ENCODE results near the gene AXDND1.
"Not testable (repeated sequence)": the region's sequence is repeated elsewhere in the genome, so short reads cannot be mapped to it uniquely, and the experiment has no call there.

The AXDND1 gene

GRCh38 chr1:179424610-179425009, 58.8 kb downstream of the AXDND1 start:
- H3K27ac ChIP-seq (ENCODE audit: low read length) = no peak overlapping the region
- H3K36me3 ChIP-seq (ENCODE audit: control insufficient read depth in 2 of 2, insufficient read depth in 2 of 2, low read length in 2 of 2) = no peaks in the 10 kb centered on the region
- H3K9me3 ChIP-seq (ENCODE audit: control insufficient read depth in 2 of 2, low read length in 2 of 2) = peaks cover 0 to 6% of the 10 kb centered on the region in 2 donors
- H3K4me1 ChIP-seq (ENCODE audit: control insufficient read depth, insufficient read depth, low read length) = no peaks in the 10 kb centered on the region
- H3K4me3 ChIP-seq (ENCODE audit: low read length in 2 of 2) = no peak overlapping the region
- no peak overlapping the region for H3K9ac ChIP-seq (ENCODE audit: low read length in 2 of 2)
- H3K27me3 ChIP-seq (ENCODE audit: control insufficient read depth in 1 of 2, insufficient read depth in 2 of 2, low read length in 2 of 2) = no peaks in the 10 kb centered on the region

DNA sequence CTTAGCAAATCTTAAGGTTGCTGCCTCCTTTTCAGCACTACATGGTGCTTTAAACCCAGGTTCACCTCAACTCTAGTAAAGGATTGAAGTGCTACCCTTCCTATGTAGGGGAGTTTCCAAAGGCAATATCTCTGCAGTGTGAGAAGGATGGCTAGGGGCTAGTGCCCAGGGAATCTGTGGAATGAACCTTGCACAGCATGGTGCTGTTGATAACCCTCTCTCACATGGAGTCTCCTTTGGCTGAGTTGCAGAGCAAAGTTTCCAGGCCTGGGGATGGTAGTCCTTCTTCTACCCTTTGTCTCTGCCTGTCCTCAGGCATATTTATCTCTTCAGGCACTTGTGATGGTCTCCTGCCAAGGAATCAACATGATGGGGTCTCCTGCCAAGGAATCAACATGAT, 59.4 kb downstream of the AXDND1 start:
- Histone ChIP-seq H3K27me3 (ENCODE audit: control insufficient read depth in 1 of 2, insufficient read depth in 2 of 2, low read length in 2 of 2) (no peaks in the 10 kb centered on the region), H3K4me1 (ENCODE audit: control insufficient read depth, insufficient read depth, low read length) (no peaks in the 10 kb centered on the region), H3K36me3 (ENCODE audit: control insufficient read depth in 2 of 2, insufficient read depth in 2 of 2, low read length in 2 of 2) (no peaks in the 10 kb centered on the region), H3K9me3 (ENCODE audit: control insufficient read depth in 2 of 2, low read length in 2 of 2) (peaks cover 0 to 6% of the 10 kb centered on the region in 2 donors), H3K9ac (ENCODE audit: low read length in 2 of 2) (no peak overlapping the region), H3K4me3 (ENCODE audit: low read length in 2 of 2) (no peak overlapping the region), H3K27ac (ENCODE audit: low read length) (no peak overlapping the region)

- Histone ChIP-seq H3K4me3 (ENCODE audit: low read length in 2 of 2) (no peak overlapping the region), H3K27me3 (ENCODE audit: control insufficient read depth in 1 of 2, insufficient read depth in 2 of 2, low read length in 2 of 2) (no peaks in the 10 kb centered on the region), H3K9ac (ENCODE audit: low read length in 2 of 2) (no peak overlapping the region), H3K27ac (ENCODE audit: low read length) (no peak overlapping the region), H3K9me3 (ENCODE audit: control insufficient read depth in 2 of 2, low read length in 2 of 2) (no peaks in the 10 kb centered on the region), H3K4me1 (ENCODE audit: control insufficient read depth, insufficient read depth, low read length) (no peaks in the 10 kb centered on the region), H3K36me3 (ENCODE audit: control insufficient read depth in 2 of 2, insufficient read depth in 2 of 2, low read length in 2 of 2) (no peaks in the 10 kb centered on the region)
Measured at GRCh38 chr1:179437171-179437570, 71.4 kb downstream of the AXDND1 start.

- not testable (repeated sequence) for H3K4me3 ChIP-seq (ENCODE audit: low read length in 2 of 2); H3K36me3 ChIP-seq (ENCODE audit: control insufficient read depth in 2 of 2, insufficient read depth in 2 of 2, low read length in 2 of 2); H3K4me1 ChIP-seq (ENCODE audit: control insufficient read depth, insufficient read depth, low read length); H3K27ac ChIP-seq (ENCODE audit: low read length); H3K9me3 ChIP-seq (ENCODE audit: control insufficient read depth in 2 of 2, low read length in 2 of 2); H3K27me3 ChIP-seq (ENCODE audit: control insufficient read depth in 1 of 2, insufficient read depth in 2 of 2, low read length in 2 of 2); H3K9ac ChIP-seq (ENCODE audit: low read length in 2 of 2)
Measured at GRCh38 chr1:179439646-179440045, 73.9 kb downstream of the AXDND1 start.

GRCh38 chr1:179440301-179440700, 74.5 kb downstream of the AXDND1 start:
- not testable (repeated sequence) for H3K9me3 ChIP-seq (ENCODE audit: control insufficient read depth in 2 of 2, low read length in 2 of 2); H3K9ac ChIP-seq (ENCODE audit: low read length in 2 of 2); H3K27ac ChIP-seq (ENCODE audit: low read length); H3K36me3 ChIP-seq (ENCODE audit: control insufficient read depth in 2 of 2, insufficient read depth in 2 of 2, low read length in 2 of 2); H3K4me3 ChIP-seq (ENCODE audit: low read length in 2 of 2); H3K4me1 ChIP-seq (ENCODE audit: control insufficient read depth, insufficient read depth, low read length); H3K27me3 ChIP-seq (ENCODE audit: control insufficient read depth in 1 of 2, insufficient read depth in 2 of 2, low read length in 2 of 2)

DNA sequence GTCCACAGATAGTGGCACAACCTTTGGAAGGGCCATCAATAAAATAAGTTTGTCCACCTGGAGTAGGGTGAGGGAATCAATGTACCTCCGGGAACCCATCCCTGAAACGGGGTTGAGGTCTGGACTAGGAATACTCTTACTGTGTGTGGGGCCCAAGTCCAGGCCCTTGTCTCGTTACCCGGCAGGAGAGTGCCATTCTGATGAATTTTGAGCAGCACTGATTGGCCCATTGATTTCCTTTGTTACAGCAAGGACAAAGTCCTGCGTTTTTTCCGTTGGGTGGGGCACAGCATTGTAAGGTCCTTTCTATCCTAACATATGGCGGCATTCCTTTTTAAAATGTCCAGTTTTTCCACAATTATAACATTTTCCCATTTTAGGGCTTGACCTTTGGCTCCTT, 75.2 kb downstream of the AXDND1 start:
- H3K9me3 ChIP-seq (ENCODE audit: control insufficient read depth in 2 of 2, low read length in 2 of 2) = no peaks in the 10 kb centered on the region
- H3K4me1 ChIP-seq (ENCODE audit: control insufficient read depth, insufficient read depth, low read length) = no peaks in the 10 kb centered on the region
- no peak overlapping the region for H3K9ac ChIP-seq (ENCODE audit: low read length in 2 of 2)
- H3K27me3 ChIP-seq (ENCODE audit: control insufficient read depth in 1 of 2, insufficient read depth in 2 of 2, low read length in 2 of 2) = no peaks in the 10 kb centered on the region
- no peak overlapping the region for H3K27ac ChIP-seq (ENCODE audit: low read length)
- no peak overlapping the region for H3K4me3 ChIP-seq (ENCODE audit: low read length in 2 of 2)
- no peaks in the 10 kb centered on the region for H3K36me3 ChIP-seq (ENCODE audit: control insufficient read depth in 2 of 2, insufficient read depth in 2 of 2, low read length in 2 of 2)

DNA sequence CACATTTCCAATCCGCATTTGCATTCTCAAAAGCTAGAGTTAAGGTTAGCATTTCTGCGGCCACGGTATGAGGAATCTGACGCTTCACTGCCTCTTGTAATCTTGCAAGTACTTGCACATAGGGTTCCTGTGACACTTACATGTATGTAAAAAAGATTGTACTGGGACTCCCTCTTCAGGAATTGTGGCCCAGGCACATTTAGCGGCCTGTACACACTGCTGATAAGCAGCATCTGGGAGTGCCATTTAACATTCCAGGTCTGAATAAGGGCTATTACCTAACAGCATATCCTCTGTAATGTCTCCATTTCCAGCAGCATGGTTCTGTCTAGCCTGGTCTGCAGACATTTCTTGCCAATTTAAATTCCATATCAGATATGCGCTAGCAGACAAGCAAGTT, 75.7 kb downstream of the AXDND1 start:
- Histone ChIP-seq H3K4me1 (ENCODE audit: control insufficient read depth, insufficient read depth, low read length) (no peaks in the 10 kb centered on the region), H3K9ac (ENCODE audit: low read length in 2 of 2) (no peak overlapping the region), H3K4me3 (ENCODE audit: low read length in 2 of 2) (no peak overlapping the region), H3K27me3 (ENCODE audit: control insufficient read depth in 1 of 2, insufficient read depth in 2 of 2, low read length in 2 of 2) (no peaks in the 10 kb centered on the region), H3K9me3 (ENCODE audit: control insufficient read depth in 2 of 2, low read length in 2 of 2) (no peaks in the 10 kb centered on the region), H3K36me3 (ENCODE audit: control insufficient read depth in 2 of 2, insufficient read depth in 2 of 2, low read length in 2 of 2) (no peaks in the 10 kb centered on the region), H3K27ac (ENCODE audit: low read length) (no peak overlapping the region)

- H3K27me3 ChIP-seq (ENCODE audit: control insufficient read depth in 1 of 2, insufficient read depth in 2 of 2, low read length in 2 of 2); H3K9me3 ChIP-seq (ENCODE audit: control insufficient read depth in 2 of 2, low read length in 2 of 2); H3K9ac ChIP-seq (ENCODE audit: low read length in 2 of 2); H3K4me3 ChIP-seq (ENCODE audit: low read length in 2 of 2); H3K36me3 ChIP-seq (ENCODE audit: control insufficient read depth in 2 of 2, insufficient read depth in 2 of 2, low read length in 2 of 2); H3K27ac ChIP-seq (ENCODE audit: low read length); H3K4me1 ChIP-seq (ENCODE audit: control insufficient read depth, insufficient read depth, low read length): not testable (repeated sequence)
Measured at GRCh38 chr1:179442846-179443245, 77.1 kb downstream of the AXDND1 start.

- H3K9me3 ChIP-seq (ENCODE audit: control insufficient read depth in 2 of 2, low read length in 2 of 2) = no peaks in the 10 kb centered on the region
- no peaks in the 10 kb centered on the region for H3K36me3 ChIP-seq (ENCODE audit: control insufficient read depth in 2 of 2, insufficient read depth in 2 of 2, low read length in 2 of 2)
- H3K9ac ChIP-seq (ENCODE audit: low read length in 2 of 2) = no peak overlapping the region
- H3K4me1 ChIP-seq (ENCODE audit: control insufficient read depth, insufficient read depth, low read length) = no peaks in the 10 kb centered on the region
- no peak overlapping the region for H3K27ac ChIP-seq (ENCODE audit: low read length)
- H3K27me3 ChIP-seq (ENCODE audit: control insufficient read depth in 1 of 2, insufficient read depth in 2 of 2, low read length in 2 of 2) = no peaks in the 10 kb centered on the region
- no peak overlapping the region for H3K4me3 ChIP-seq (ENCODE audit: low read length in 2 of 2)
Measured at GRCh38 chr1:179445593-179445992, 79.8 kb downstream of the AXDND1 start.

- Histone ChIP-seq H3K9me3 (ENCODE audit: control insufficient read depth in 2 of 2, low read length in 2 of 2) (no peaks in the 10 kb centered on the region), H3K27ac (ENCODE audit: low read length) (no peak overlapping the region), H3K4me3 (ENCODE audit: low read length in 2 of 2) (no peak overlapping the region), H3K27me3 (ENCODE audit: control insufficient read depth in 1 of 2, insufficient read depth in 2 of 2, low read length in 2 of 2) (no peaks in the 10 kb centered on the region), H3K36me3 (ENCODE audit: control insufficient read depth in 2 of 2, insufficient read depth in 2 of 2, low read length in 2 of 2) (no peaks in the 10 kb centered on the region), H3K9ac (ENCODE audit: low read length in 2 of 2) (no peak overlapping the region), H3K4me1 (ENCODE audit: control insufficient read depth, insufficient read depth, low read length) (no peaks in the 10 kb centered on the region)
Measured at GRCh38 chr1:179447489-179447888, 81.7 kb downstream of the AXDND1 start.

GRCh38 chr1:179448437-179449149, 82.8 kb downstream of the AXDND1 start:
- no peak overlapping the region for H3K9ac ChIP-seq (ENCODE audit: low read length in 2 of 2)
- H3K4me3 ChIP-seq (ENCODE audit: low read length in 2 of 2) = no peak overlapping the region
- H3K4me1 ChIP-seq (ENCODE audit: control insufficient read depth, insufficient read depth, low read length) = no peaks in the 10 kb centered on the region
- H3K36me3 ChIP-seq (ENCODE audit: control insufficient read depth in 2 of 2, insufficient read depth in 2 of 2, low read length in 2 of 2) = no peaks in the 10 kb centered on the region
- H3K9me3 ChIP-seq (ENCODE audit: control insufficient read depth in 2 of 2, low read length in 2 of 2) = no peaks in the 10 kb centered on the region
- H3K27me3 ChIP-seq (ENCODE audit: control insufficient read depth in 1 of 2, insufficient read depth in 2 of 2, low read length in 2 of 2) = no peaks in the 10 kb centered on the region
- H3K27ac ChIP-seq (ENCODE audit: low read length) = no peak overlapping the region
